Measurements from ENCODE around the gene C2CD2L.
"Not testable (repeated sequence)": the region's sequence is repeated elsewhere in the genome, so short reads cannot be mapped to it uniquely, and the experiment has no call there.

Gene C2CD2L

DNA sequence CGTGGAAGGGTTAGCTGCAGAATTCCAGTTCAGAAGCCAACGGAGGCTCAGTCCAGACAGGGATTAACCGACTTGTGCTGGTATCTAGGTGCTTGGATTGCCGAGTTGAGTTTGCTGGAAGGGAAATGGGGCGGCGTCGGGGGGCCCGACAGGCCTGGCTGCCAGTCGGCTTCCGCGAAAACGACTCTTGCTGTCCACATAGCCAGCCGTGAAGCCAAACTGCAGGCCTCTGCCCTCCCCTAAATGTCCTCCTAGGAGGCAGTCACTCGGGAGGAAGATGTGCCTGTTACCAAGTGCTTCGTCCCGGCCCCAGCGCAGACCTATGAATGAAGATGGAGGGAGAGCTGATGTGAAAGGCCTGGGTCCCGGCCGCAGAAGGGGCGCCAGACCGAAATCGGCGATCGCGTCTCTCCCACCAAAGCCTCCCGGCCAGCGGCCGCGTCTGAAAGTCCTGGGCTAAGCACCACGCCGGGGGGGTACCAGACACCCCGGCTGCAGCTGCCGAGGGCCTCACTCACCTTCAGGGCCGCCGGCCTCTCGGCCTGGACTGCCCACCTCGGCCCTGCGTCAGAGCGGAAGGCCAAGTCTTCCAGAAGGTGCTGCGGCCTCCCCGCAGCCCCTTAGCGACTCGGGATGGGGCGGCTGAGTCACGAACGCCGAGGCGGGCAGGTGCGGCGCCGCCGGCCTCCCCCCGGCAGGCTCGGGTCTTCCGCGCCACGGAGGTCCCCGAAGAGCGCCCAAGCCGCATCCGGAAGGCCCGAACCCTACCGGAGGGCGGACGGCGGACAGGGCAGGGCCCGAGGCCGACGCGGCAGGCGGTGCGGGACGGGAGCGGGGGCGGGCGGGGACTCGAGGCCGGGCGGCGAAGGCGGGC is 13.0 kb upstream of the C2CD2L start:
- DNase-seq (ENCODE audit: low read depth in 2 of 2): peak; percentile 36

DNA sequence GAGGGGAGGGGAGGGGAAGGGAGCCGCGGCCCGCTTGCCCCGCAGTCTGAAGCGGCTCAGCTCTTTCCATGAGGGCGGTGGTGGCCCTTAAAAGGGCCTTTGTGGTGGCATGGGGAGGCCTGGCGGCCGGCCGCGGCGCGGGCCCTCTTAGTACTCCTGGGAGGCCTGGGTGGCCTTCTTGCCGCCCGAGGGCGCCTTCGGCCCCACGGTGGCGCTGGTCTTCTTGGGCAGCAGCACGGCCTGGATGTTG is 12.4 kb upstream of the C2CD2L start:
- DNase-seq (ENCODE audit: low read depth in 2 of 2): no peak

DNA sequence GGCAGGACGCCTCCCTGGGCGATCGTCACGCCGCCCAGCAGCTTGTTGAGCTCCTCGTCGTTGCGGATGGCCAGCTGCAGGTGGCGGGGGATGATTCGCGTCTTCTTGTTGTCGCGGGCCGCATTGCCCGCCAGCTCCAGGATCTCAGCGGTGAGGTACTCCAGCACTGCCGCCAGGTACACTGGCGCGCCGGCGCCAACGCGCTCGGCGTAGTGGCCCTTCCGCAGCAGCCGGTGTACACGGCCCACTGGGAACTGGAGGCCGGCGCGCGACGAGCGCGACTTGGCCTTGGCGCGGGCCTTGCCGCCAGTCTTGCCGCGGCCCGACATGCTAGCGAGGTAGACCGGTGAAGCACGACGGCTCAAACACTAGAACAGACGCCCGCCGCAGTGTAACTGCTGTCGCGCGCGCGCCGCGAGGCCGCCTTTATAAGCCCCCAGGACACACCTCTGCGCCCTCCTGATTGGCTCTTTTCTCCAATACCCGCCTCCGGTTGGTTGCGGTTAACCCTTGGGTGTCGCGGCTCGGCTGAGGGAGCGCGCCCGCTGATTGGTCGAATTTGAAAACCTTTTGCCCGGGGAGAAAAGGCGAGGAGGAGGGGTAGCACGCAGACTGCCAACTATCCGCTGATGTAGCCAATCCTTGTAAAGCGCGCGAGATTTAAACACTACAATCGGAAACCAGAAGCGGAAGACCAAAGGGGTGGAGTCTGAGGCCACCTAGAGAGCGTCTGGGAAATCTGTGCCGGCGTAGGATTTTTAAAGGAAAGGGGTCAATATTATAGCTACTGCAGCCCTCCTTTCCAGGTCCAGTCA is 11.9 kb upstream of the C2CD2L start:
- DNase-seq (ENCODE audit: low read depth in 2 of 2): peak; percentile 98 to 100

- DNase-seq (ENCODE audit: low read depth in 2 of 2): no peak
Observed at GRCh38 chr11:119099711-119100110, 7.4 kb upstream of the C2CD2L start.

DNA sequence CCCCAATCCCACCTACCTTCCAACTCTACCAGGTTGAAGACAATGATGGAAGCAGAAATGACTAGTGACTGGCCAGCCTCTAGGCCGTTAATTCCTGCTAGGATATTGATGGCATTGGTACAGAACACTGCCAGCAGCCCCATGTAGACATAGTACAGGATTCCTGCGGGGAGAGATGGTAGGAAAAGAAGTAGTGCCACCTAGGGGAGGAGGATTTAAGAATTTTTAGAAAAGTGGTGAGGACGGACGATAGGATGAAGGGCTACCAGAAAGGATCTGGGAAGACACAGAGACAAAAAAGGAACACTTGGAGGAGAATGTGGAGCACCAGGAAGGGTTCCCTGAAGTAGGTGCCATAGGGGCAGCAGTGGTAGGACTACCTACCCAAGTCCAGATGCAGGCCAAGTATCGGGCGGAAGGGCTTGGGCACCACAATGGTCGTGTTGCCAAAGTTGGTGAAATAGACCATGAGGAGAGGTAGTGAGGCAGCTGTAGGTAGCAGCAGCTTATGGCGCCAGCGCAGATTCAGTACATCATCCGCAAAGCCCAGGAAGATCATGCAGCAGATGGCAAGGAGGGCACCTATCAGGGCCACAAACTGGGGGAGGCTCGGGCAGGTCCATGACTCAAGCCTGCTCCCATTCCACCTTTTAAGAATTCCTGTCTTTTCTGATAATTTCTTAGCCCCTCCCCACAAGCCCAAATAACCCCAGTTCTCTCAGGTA is 6.7 kb upstream of the C2CD2L start:
- no peak for DNase-seq (ENCODE audit: low read depth in 2 of 2)

DNA sequence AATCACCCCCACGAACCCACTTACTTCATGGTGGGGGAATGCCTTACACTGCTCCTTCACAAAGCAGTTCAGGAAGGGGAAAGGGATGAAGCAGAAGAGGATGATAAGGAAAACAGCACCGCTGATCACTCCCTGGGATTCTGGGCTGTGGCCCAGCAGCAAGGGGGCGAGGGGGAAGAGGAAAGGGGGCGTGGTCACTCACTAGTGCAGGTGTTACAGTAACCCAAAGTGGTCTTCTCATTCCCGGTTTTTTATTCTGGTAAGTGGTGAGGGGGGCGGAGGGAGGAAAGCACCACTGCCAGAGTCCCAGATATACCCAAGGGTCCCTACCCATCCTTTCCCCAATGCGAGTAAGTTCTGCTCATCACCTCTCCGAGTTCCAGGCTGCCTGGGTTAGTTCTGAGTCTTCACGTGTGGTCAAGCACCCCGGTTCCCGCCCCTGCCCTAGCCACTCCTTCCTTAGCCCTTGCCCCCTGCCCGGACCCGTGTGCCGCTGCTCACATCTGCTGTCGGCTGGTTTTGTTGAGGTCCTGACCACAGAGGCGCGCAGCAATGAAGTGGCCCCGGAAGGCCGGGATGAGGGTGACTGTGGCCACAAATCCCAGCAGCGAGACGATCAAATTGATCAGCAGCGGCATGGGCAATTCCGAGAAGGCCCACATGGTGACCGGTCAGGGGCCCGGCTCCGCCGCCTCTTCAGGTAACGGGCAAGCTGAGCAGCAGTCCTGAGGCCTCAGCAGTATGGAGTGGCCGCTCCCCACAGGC is 6.0 kb upstream of the C2CD2L start:
- DNase-seq (ENCODE audit: low read depth in 2 of 2): no peak

DNA sequence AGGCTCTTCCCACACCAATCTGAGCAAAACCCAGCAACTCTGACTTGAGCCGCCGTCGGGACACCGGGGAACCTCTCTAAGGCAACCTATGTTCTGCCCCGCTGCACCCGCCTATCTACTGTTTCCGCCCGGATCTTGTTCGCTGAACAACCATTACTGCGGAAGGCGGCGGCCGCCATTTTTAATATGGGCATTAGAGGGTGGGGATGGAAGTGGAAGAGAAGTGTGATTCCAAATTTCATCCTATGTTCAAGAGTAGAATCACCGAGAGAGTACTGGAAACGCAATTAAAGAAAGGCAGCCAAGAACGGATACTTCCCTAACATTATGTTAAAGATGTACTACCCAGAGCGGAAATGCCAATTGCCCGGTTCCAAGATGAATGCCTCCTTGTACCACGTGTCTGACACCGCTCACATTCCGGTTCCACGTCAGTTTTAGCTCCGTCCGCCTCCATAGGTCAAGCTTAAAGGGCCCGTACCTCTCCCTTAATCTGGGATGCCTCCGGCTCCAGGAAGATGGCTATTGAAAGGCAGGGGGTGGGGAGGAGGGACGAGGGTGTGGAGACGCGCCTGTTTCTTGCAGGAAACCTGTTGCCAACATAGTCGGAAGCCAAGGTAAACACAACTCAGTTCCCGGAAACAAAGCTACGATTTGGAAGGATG is 5.3 kb upstream of the C2CD2L start, which contains the start of gene DPAGT1:
Gene DPAGT1 (minus strand): TSS at position 95 of the 665 bp plus-strand sequence. CDS start 198 bp downstream, outside the sequence.
- DNase-seq (ENCODE audit: low read depth in 2 of 2): peak; percentile 70 to 76

GRCh38 chr11:119103161-119103664 is 3.9 kb upstream of the C2CD2L start:
- DNase-seq (ENCODE audit: low read depth in 2 of 2): not testable (repeated sequence)

DNA sequence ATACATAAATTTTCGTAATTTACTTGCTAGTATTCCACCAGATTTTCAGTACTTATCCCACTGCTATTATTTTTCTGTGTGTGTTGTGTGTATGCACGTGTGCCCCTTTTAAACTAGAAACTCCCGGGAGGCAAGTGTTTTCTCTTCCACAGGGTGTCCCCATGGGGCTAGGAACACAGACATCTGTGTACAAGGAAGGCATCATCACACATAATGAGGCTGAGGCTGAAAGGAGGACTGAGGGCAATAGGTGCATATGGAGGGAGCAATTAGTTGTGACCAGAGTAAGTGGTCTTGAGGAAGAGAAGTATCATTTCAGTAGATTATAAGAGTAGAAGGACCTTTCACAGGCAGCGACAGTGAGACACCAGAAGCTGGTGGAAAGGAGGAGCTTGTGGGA is 3.4 kb upstream of the C2CD2L start:
- DNase-seq (ENCODE audit: low read depth in 2 of 2): no peak

- DNase-seq (ENCODE audit: low read depth in 2 of 2): no peak
Observed at GRCh38 chr11:119107538-119108145, 498 bp downstream of the C2CD2L start.

- no peak for DNase-seq (ENCODE audit: low read depth in 2 of 2)
Observed at GRCh38 chr11:119108146-119108856, 1.2 kb downstream of the C2CD2L start.

DNA sequence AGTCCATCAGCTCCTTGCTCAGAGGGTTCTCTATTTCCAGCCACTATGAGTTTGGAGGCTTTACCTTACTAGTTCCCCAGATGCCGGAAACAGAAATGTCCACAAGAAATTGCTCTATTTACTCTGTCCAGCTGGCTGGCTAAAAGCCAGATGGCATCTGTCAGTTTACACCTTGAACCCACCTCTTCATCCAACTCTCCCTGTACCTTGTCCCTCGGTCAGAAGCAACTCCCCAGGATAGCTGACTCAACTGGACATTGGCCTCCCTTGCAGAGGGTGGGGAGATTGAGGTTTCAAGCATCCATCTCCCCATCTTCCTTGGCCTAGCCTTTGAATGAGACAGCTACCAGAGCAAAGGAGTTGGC is 1.7 kb downstream of the C2CD2L start:
- no peak for DNase-seq (ENCODE audit: low read depth in 2 of 2)

DNA sequence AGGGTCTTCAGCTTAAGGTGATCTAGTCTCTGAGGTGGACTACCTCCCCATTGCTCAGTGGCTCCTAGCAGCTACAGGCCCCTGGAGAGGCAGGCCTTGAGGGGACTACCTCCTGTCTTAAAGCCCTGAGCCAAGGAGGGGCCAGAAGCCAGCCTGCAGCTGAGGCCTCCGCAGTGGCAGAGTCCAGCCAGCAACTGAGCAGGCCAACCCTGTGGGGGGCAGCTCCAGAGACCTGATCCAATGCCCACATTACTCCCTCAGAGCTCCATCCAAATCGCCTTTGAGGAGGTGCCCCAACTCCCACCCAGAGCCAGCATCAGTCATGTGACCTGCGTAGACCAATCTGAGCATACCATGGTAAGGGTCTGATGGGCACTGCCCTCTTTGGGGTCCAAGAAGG is 2.7 kb downstream of the C2CD2L start:
- DNase-seq (ENCODE audit: low read depth in 2 of 2): no peak

DNA sequence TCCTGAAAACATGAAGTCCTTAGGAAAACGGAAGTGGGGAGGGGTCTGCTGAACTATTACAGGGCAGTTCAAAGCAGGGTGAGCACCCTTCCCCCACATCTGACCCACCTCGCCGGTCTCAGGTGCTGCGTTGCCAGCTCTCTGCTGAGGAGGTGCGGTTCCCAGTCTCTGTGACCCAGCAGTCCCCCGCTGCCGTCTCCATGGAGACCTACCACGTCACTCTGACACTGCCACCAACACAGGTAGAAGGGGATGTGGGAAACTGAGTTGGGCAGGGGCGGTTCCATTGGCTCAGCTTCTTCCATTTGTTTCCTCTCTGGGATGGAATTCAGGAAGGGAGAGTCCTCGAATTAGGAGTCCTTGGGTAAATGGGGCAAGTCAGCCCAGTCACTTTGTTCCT is 3.3 kb downstream of the C2CD2L start:
- DNase-seq (ENCODE audit: low read depth in 2 of 2): no peak

- DNase-seq (ENCODE audit: low read depth in 2 of 2): no peak
Observed at GRCh38 chr11:119111361-119111925, 4.3 kb downstream of the C2CD2L start.

DNA sequence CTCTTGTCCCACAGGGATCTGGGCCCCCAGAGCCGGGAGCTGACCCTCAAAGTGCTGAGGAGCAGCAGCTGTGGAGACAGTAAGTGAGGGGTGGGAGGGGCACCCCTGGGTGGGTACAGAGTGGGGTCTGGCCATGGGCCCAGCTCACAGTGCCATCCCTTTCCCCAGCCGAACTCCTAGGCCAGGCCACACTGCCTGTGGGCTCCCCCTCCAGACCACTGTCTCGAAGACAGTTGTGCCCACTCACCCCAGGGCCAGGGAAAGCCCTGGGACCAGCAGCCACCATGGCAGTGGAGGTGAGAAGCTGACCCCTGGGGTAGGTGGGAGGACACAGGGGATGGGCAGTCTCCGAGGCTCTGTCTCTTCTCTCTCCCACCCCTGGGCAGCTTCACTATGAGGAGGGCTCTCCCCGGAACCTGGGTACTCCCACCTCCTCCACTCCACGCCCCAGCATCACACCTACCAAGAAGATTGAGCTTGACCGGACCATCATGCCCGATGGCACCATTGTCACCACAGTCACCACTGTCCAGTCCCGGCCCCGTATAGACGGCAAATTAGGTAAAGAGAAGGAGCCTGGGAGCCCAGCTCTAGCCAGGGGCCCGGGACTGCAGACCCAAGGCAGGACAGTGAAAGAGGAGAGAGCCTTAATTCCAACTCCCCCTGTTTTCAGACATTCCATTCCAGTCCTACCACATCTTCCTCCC is 5.3 kb downstream of the C2CD2L start:
- no peak for DNase-seq (ENCODE audit: low read depth in 2 of 2)

DNA sequence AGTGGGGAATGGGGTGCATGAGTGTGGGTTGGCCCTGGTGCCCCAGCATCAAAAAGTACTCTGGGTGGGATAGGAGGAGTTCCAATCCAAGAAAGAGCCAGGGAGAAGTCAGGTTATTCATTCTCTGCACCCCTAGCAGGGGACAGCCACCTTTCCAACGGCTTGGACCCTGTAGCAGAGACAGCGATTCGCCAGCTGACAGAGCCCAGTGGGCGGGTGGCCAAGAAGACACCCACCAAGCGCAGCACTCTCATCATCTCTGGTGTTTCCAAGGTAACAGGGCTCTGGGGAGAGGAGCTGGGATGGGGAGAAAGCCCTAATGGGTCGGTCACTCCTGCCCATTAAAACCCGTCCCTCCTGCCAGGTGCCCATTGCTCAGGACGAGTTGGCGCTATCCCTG is 6.6 kb downstream of the C2CD2L start:
- DNase-seq (ENCODE audit: low read depth in 2 of 2): no peak

GRCh38 chr11:119114351-119114750 is 7.2 kb downstream of the C2CD2L start:
- no peak for DNase-seq (ENCODE audit: low read depth in 2 of 2)
